NCI-H187 treated with DMSO at 0.1 percent for 48 hours (cell line): Measurements from ENCODE around the gene MXRA8.
A peak's percentile ranks its signal among the peaks of the same experiment; 100 is the strongest.
"Not testable (repeated sequence)": the region's sequence is repeated elsewhere in the genome, so short reads cannot be mapped to it uniquely, and the experiment has no call there.

Experiments used
- DNase-seq: peaks from one replicate; lab custom pipeline; 2025; lab: John Stamatoyannopoulos, UW

MXRA8 gene

GRCh38 chr1:1358433-1359271 is at the start of gene MXRA8:
Gene MXRA8 (minus strand): TSS chr1:1358555. CDS start chr1:1358504, 51 bp downstream.
- no peak for DNase-seq

- no peak for DNase-seq
Observed at GRCh38 chr1:1407636-1408318, 49.4 kb upstream of the MXRA8 start.

- DNase-seq = peak; percentile 38
Observed at GRCh38 chr1:1406821-1407635, 48.7 kb upstream of the MXRA8 start, which contains the start of gene MRPL20. Gene MRPL20 (minus strand): TSS chr1:1407293. CDS start chr1:1407217, 76 bp downstream.

GRCh38 chr1:1406101-1406820 is 47.9 kb upstream of the MXRA8 start:
- DNase-seq = no peak

- no peak for DNase-seq
Observed at GRCh38 chr1:1403653-1404052, 45.3 kb upstream of the MXRA8 start.

- not testable (repeated sequence) for DNase-seq
Observed at GRCh38 chr1:1402901-1403392, 44.6 kb upstream of the MXRA8 start.

- DNase-seq = no peak
Observed at GRCh38 chr1:1402072-1402900, 43.9 kb upstream of the MXRA8 start.

- DNase-seq = no peak
Observed at GRCh38 chr1:1401457-1402010, 43.2 kb upstream of the MXRA8 start.

GRCh38 chr1:1400576-1401456 is 42.5 kb upstream of the MXRA8 start:
- no peak for DNase-seq

GRCh38 chr1:1399872-1400575 is 41.7 kb upstream of the MXRA8 start:
- no peak for DNase-seq

GRCh38 chr1:1399187-1399871 is 41.0 kb upstream of the MXRA8 start, which contains the start of gene CCNL2:
Gene CCNL2 (minus strand): TSS chr1:1399335. CDS start chr1:1399306, 29 bp downstream.
- peak; percentile 80 for DNase-seq

GRCh38 chr1:1398677-1399186 is 40.4 kb upstream of the MXRA8 start:
- no peak for DNase-seq

GRCh38 chr1:1397839-1398523 is 39.6 kb upstream of the MXRA8 start:
- no peak for DNase-seq

- no peak for DNase-seq
Observed at GRCh38 chr1:1395166-1395565, 36.8 kb upstream of the MXRA8 start.

- no peak for DNase-seq
Observed at GRCh38 chr1:1394116-1394515, 35.8 kb upstream of the MXRA8 start.

GRCh38 chr1:1393428-1393827 is 35.1 kb upstream of the MXRA8 start:
- no peak for DNase-seq

- DNase-seq = no peak
Observed at GRCh38 chr1:1393014-1393413, 34.7 kb upstream of the MXRA8 start.
